ENCODE measurements around the gene GPR143. TPM values are rescaled to one million over a fixed set of nuclear protein-coding genes. Genes with fewer than 3 reads are reported as not detected.

Gene GPR143
- total and polyA plus RNA-seq, 9 of the 15 experiments (the other 6 are each of a cell fraction or from before 2014, with no cell fraction given), result not detected

GRCh38 chrX:9730752-9731151 lies 34.9 kb downstream of the GPR143 start:
- BruUV-seq (replicated peaks), result no TSS peak
- TF ChIP-seq KHSRP (IDR thresholded peaks at IDR 0.05) (no peak), XRCC4 (IDR thresholded peaks at IDR 0.05; ENCODE audit: extremely low read depth, insufficient read depth, insufficient read length) (no peak), ZNF609 (CRISPR knock-in tag; IDR thresholded peaks at IDR 0.05; ENCODE audit: borderline replicate concordance) (no peak), REST (IDR thresholded peaks at IDR 0.05; ENCODE audit: borderline replicate concordance) (no peak), REST (CRISPR knock-in tag; IDR thresholded peaks at IDR 0.05; ENCODE audit: low read depth) (no peak), HDAC2 (IDR thresholded peaks at IDR 0.05) (no peak), ZNF3 (CRISPR knock-in tag; IDR thresholded peaks at IDR 0.05) (no peak), ZBTB34 (CRISPR knock-in tag; IDR thresholded peaks at IDR 0.05) (no peak), NCOA2 (IDR thresholded peaks at IDR 0.05; ENCODE audit: partially characterized antibody in 2 of 2) (no peak)

More at GRCh38 chrX:9730752-9731151, 34.9 kb downstream of the GPR143 start:
- H4K20me1 ChIP-seq (replicated peaks; ENCODE audit: control insufficient read depth, insufficient read depth, low read length), result no peaks in the 10 kb centered on the region
- CTCF ChIA-PET (ENCODE audit: low intra/inter-chr PET ratio), result no interaction called here
- H3K4me2 ChIP-seq (ENCODE audit: insufficient read depth, low read length), result no peak overlapping the region
- 0% methylated on average over 1 of the region's 1 CpG for WGBS (ENCODE audit: insufficient coverage, low coverage, missing lambda C conversion rate)
- POLR2A ChIA-PET, result no interaction called here
- no peak overlapping the region for H3K4me3 ChIP-seq
- no peaks in the 10 kb centered on the region for H3K36me3 ChIP-seq (ENCODE audit: control insufficient read depth, insufficient read depth, low read length)
- no peak for FAIRE-seq
- H3K9me3 ChIP-seq (replicated peaks; ENCODE audit: control insufficient read depth, insufficient read depth, low read depth, low read length), result no peaks in the 10 kb centered on the region; the same call in 1 of the 2 replicates
- no peaks in the 10 kb centered on the region for H3K27me3 ChIP-seq (ENCODE audit: control insufficient read depth in 2 of 2, insufficient read depth in 2 of 2, low read length in 2 of 2)
- no peak overlapping the region for H3K27ac ChIP-seq (ENCODE audit: extremely low read depth, low read depth, low read length)
- H3K79me2 ChIP-seq (ENCODE audit: control insufficient read depth, insufficient read depth, low read length), result no peaks in the 10 kb centered on the region
- H2AFZ ChIP-seq (ENCODE audit: low read depth, low read length), result no peak overlapping the region
- in situ Hi-C loops (cut with MboI), result no loop called here
- intact Hi-C loops (cut with micrococcal nuclease), result no loop called here
- DNase-seq (ENCODE audit: extremely low read depth in 1 of 4, low spot score in 3 of 4), result no peak
- ATAC-seq, result no peak
- no peak overlapping the region for H3K9ac ChIP-seq (ENCODE audit: insufficient read depth in 1 of 2, low read depth in 2 of 2, low read length in 2 of 2)
- H3K4me1 ChIP-seq (replicated peaks in 1 of 2; ENCODE audit: control insufficient read depth in 2 of 2, insufficient read depth in 2 of 2, low read length in 2 of 2), result no peaks in the 10 kb centered on the region
- no peaks in the 10 kb centered on the region for H3K9me1 ChIP-seq (ENCODE audit: control insufficient read depth, insufficient read depth, low read length)
